ENCODE measurements around the gene SLC38A9. TPM values are rescaled to one million over a fixed set of nuclear protein-coding genes. Genes with fewer than 3 reads are reported as not detected.

SLC38A9 gene
- total RNA-seq, 6 experiments from 2014 or later, result 12.5 to 21.0 (median 14.8) TPM

GRCh38 chr5:55634866-55635265 lies 77.3 kb downstream of the SLC38A9 start:
- Histone ChIP-seq H3K4me3 (no peak overlapping the region), H3K9me3 (no peaks in the 10 kb centered on the region), H3K27me3 (no peaks in the 10 kb centered on the region), H3K4me1 (peaks cover 0 to 63% (median 25%) of the 10 kb centered on the region in 4 donors), H3K27ac (peak overlapping the region; percentile 89 to 98 (median 93)), H3K36me3 (no peaks in the 10 kb centered on the region)
- intact Hi-C loops (cut with DNase I), result loop anchor here in 1 of 2 donors (5.0 kb wide), 1 partner anchor 33 kb away; no protein-coding TSS in a partner anchor
- ATAC-seq, result peak; percentile 19 to 33 (median 24)
- TF ChIP-seq POLR2A (IDR thresholded peaks at IDR 0.05) (no peak), CTCF (IDR thresholded peaks at IDR 0.05) (no peak)
- no peak for DNase-seq

GRCh38 chr5:55634209-55634805 lies 77.8 kb downstream of the SLC38A9 start:
- peaks cover 0 to 66% (median 27%) of the 10 kb centered on the region in 4 donors for H3K4me1 ChIP-seq
- intact Hi-C loops (cut with DNase I), result no loop called here
- DNase-seq (no peak), ATAC-seq (no peak)
- 17% methylated on average over 1 of the region's 1 CpG for WGBS (ENCODE audit: insufficient coverage, low coverage, low lambda C conversion rate, missing lambda C conversion rate)
- no peaks in the 10 kb centered on the region for H3K27me3 ChIP-seq
- H3K27ac ChIP-seq, result peak overlapping the region; percentile 89 to 98 (median 93)
- no peaks in the 10 kb centered on the region for H3K9me3 ChIP-seq
- H3K4me3 ChIP-seq, result no peak overlapping the region
- TF ChIP-seq CTCF (IDR thresholded peaks at IDR 0.05), result no peak
- TF ChIP-seq POLR2A (IDR thresholded peaks at IDR 0.05), result no peak
- H3K36me3 ChIP-seq, result no peaks in the 10 kb centered on the region

GRCh38 chr5:55633574-55634208 lies 78.4 kb downstream of the SLC38A9 start:
- Histone ChIP-seq H3K27me3 (no peaks in the 10 kb centered on the region), H3K36me3 (no peaks in the 10 kb centered on the region), H3K9me3 (no peaks in the 10 kb centered on the region), H3K27ac (peak overlapping the region; percentile 89 to 98 (median 93)), H3K4me1 (peaks cover 0 to 67% (median 30%) of the 10 kb centered on the region in 4 donors), H3K4me3 (no peak overlapping the region)
- WGBS (ENCODE audit: insufficient coverage, low coverage, low lambda C conversion rate, missing lambda C conversion rate), result 13% methylated on average over 4 of the region's 4 CpGs
- TF ChIP-seq POLR2A (IDR thresholded peaks at IDR 0.05), result no peak
- TF ChIP-seq CTCF (IDR thresholded peaks at IDR 0.05), result no peak
- ATAC-seq, result peak; percentile 3 to 38 (median 13)
- DNase-seq, result peak in 2 of 3 donors; percentile 58 to 62
- intact Hi-C loops (cut with DNase I), result no loop called here

- H3K36me3 ChIP-seq, result no peaks in the 10 kb centered on the region
- TF ChIP-seq POLR2A (IDR thresholded peaks at IDR 0.05) (no peak), CTCF (IDR thresholded peaks at IDR 0.05) (no peak)
- no peak overlapping the region for H3K4me3 ChIP-seq
- 34% methylated on average over 5 of the region's 5 CpGs for WGBS (ENCODE audit: insufficient coverage, low coverage, low lambda C conversion rate, missing lambda C conversion rate)
- ATAC-seq (peak; percentile 55 to 83 (median 64)), DNase-seq (no peak)
- intact Hi-C loops (cut with DNase I), result no loop called here
- peak overlapping the region; percentile 84 to 98 (median 93) for H3K27ac ChIP-seq
- H3K9me3 ChIP-seq, result no peaks in the 10 kb centered on the region
- peaks cover 0 to 59% (median 23%) of the 10 kb centered on the region in 4 donors for H3K4me1 ChIP-seq
- H3K27me3 ChIP-seq, result no peaks in the 10 kb centered on the region
Measured at GRCh38 chr5:55629815-55630214, 82.3 kb downstream of the SLC38A9 start.

Data from right lobe of liver (tissue), 6 donors.